Measurements from ENCODE around the gene ARHGAP22.

DNA sequence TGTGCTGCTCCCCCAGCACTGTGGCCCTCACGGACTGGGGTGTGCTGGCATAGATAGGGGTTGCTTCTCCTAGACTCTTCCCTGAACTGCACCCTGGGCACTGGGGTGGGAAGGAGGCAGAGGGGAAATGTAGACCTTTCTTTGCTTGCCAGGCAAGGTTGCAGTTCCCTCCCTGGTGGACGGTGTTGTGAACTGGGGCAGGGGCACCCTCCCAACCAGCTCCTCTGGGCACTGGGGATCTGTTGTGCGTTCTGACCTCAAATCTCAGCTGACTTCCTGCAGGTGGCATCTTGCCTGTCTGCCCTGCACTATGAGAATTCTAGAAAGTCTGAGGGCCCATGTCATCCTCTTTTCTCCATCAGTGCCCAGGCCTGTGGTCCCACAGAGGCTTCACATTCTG is 53.9 kb downstream of the ARHGAP22 start:
- no peak for TF ChIP-seq RAD21 (IDR thresholded peaks at IDR 0.05)
- TF ChIP-seq, protein P1, sequence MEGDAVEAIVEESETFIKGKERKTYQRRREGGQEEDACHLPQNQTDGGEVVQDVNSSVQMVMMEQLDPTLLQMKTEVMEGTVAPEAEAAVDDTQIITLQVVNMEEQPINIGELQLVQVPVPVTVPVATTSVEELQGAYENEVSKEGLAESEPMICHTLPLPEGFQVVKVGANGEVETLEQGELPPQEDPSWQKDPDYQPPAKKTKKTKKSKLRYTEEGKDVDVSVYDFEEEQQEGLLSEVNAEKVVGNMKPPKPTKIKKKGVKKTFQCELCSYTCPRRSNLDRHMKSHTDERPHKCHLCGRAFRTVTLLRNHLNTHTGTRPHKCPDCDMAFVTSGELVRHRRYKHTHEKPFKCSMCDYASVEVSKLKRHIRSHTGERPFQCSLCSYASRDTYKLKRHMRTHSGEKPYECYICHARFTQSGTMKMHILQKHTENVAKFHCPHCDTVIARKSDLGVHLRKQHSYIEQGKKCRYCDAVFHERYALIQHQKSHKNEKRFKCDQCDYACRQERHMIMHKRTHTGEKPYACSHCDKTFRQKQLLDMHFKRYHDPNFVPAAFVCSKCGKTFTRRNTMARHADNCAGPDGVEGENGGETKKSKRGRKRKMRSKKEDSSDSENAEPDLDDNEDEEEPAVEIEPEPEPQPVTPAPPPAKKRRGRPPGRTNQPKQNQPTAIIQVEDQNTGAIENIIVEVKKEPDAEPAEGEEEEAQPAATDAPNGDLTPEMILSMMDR (IDR thresholded peaks at IDR 0.05; ENCODE audit: low read depth, low read length, missing input control): no peak
- TF ChIP-seq, protein P2, sequence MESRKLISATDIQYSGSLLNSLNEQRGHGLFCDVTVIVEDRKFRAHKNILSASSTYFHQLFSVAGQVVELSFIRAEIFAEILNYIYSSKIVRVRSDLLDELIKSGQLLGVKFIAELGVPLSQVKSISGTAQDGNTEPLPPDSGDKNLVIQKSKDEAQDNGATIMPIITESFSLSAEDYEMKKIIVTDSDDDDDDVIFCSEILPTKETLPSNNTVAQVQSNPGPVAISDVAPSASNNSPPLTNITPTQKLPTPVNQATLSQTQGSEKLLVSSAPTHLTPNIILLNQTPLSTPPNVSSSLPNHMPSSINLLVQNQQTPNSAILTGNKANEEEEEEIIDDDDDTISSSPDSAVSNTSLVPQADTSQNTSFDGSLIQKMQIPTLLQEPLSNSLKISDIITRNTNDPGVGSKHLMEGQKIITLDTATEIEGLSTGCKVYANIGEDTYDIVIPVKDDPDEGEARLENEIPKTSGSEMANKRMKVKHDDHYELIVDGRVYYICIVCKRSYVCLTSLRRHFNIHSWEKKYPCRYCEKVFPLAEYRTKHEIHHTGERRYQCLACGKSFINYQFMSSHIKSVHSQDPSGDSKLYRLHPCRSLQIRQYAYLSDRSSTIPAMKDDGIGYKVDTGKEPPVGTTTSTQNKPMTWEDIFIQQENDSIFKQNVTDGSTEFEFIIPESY (IDR thresholded peaks at IDR 0.05): no peak
- no peak for TF ChIP-seq TAF1 (conservative IDR thresholded peaks at IDR 0.05)
- TF ChIP-seq SP1 (IDR thresholded peaks at IDR 0.05): no peak
- no peak for TF ChIP-seq MAX (IDR thresholded peaks at IDR 0.05)
- TF ChIP-seq EGR1 (IDR thresholded peaks at IDR 0.05; ENCODE audit: low read depth in 2 of 2): no peak
